ENCODE measurements around the gene HCFC1.

GRCh38 chrX:154012336-154012991 lies 40.8 kb upstream of the HCFC1 start:
- TF ChIP-seq, protein P1, sequence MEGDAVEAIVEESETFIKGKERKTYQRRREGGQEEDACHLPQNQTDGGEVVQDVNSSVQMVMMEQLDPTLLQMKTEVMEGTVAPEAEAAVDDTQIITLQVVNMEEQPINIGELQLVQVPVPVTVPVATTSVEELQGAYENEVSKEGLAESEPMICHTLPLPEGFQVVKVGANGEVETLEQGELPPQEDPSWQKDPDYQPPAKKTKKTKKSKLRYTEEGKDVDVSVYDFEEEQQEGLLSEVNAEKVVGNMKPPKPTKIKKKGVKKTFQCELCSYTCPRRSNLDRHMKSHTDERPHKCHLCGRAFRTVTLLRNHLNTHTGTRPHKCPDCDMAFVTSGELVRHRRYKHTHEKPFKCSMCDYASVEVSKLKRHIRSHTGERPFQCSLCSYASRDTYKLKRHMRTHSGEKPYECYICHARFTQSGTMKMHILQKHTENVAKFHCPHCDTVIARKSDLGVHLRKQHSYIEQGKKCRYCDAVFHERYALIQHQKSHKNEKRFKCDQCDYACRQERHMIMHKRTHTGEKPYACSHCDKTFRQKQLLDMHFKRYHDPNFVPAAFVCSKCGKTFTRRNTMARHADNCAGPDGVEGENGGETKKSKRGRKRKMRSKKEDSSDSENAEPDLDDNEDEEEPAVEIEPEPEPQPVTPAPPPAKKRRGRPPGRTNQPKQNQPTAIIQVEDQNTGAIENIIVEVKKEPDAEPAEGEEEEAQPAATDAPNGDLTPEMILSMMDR (IDR thresholded peaks at IDR 0.05): no peak
- TF ChIP-seq PBX3 (IDR thresholded peaks at IDR 0.05): no peak
- TF ChIP-seq CHD2 (IDR thresholded peaks at IDR 0.05; ENCODE audit: low read length, partially characterized antibody): no peak
- TF ChIP-seq SMC3 (IDR thresholded peaks at IDR 0.05; ENCODE audit: low read depth, low read length): no peak
- TF ChIP-seq, protein P2, sequence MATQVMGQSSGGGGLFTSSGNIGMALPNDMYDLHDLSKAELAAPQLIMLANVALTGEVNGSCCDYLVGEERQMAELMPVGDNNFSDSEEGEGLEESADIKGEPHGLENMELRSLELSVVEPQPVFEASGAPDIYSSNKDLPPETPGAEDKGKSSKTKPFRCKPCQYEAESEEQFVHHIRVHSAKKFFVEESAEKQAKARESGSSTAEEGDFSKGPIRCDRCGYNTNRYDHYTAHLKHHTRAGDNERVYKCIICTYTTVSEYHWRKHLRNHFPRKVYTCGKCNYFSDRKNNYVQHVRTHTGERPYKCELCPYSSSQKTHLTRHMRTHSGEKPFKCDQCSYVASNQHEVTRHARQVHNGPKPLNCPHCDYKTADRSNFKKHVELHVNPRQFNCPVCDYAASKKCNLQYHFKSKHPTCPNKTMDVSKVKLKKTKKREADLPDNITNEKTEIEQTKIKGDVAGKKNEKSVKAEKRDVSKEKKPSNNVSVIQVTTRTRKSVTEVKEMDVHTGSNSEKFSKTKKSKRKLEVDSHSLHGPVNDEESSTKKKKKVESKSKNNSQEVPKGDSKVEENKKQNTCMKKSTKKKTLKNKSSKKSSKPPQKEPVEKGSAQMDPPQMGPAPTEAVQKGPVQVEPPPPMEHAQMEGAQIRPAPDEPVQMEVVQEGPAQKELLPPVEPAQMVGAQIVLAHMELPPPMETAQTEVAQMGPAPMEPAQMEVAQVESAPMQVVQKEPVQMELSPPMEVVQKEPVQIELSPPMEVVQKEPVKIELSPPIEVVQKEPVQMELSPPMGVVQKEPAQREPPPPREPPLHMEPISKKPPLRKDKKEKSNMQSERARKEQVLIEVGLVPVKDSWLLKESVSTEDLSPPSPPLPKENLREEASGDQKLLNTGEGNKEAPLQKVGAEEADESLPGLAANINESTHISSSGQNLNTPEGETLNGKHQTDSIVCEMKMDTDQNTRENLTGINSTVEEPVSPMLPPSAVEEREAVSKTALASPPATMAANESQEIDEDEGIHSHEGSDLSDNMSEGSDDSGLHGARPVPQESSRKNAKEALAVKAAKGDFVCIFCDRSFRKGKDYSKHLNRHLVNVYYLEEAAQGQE (IDR thresholded peaks at IDR 0.05; ENCODE audit: low read depth, low read length): no peak
- no peak for TF ChIP-seq RFX5 (IDR thresholded peaks at IDR 0.05; ENCODE audit: low read length)
